Measurements from ENCODE around the gene MEI4. TPM values are rescaled to one million over a fixed set of nuclear protein-coding genes. Genes with fewer than 3 reads are reported as not detected.

The MEI4 gene
- total RNA-seq, 1 donor from 2014 or later, result not detected

DNA sequence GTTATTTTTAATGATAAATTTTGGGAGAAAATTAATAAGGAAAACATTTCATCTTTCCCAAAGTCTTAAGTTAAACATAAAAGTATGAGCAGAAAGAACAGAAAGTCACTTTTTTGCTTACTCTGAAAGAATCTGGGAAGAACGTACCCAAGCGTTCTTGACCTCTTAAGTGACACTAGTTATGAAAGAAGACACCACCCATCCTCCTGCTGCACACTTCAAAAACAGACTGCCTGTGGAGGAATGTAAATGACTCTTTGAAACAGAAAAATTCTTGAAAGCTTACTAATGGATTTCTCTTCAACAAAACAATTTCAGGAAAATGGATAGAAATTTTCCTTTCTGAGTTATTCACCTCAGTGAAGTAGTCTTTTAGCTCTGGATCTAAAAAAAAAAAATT is 227.7 kb downstream of the MEI4 start:
- ChIA-PET POLR2A (no interaction called here), CTCF (no interaction called here)
- ATAC-seq (ENCODE audit: low read depth), result no peak
- no peaks in the 10 kb centered on the region for H3K36me3 Mint-ChIP-seq (ENCODE audit: low read depth)
- DNase-seq, result no peak
- no peaks in the 10 kb centered on the region for H3K27me3 Mint-ChIP-seq
- TF ChIP-seq, protein P1, sequence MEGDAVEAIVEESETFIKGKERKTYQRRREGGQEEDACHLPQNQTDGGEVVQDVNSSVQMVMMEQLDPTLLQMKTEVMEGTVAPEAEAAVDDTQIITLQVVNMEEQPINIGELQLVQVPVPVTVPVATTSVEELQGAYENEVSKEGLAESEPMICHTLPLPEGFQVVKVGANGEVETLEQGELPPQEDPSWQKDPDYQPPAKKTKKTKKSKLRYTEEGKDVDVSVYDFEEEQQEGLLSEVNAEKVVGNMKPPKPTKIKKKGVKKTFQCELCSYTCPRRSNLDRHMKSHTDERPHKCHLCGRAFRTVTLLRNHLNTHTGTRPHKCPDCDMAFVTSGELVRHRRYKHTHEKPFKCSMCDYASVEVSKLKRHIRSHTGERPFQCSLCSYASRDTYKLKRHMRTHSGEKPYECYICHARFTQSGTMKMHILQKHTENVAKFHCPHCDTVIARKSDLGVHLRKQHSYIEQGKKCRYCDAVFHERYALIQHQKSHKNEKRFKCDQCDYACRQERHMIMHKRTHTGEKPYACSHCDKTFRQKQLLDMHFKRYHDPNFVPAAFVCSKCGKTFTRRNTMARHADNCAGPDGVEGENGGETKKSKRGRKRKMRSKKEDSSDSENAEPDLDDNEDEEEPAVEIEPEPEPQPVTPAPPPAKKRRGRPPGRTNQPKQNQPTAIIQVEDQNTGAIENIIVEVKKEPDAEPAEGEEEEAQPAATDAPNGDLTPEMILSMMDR (IDR thresholded peaks at IDR 0.05), result no peak
- intact Hi-C loops (cut with micrococcal nuclease), result no loop called here
- no peak overlapping the region for H3K4me3 Mint-ChIP-seq
- H3K9me3 Mint-ChIP-seq, result peaks cover 2% of the 10 kb centered on the region
- no peaks in the 10 kb centered on the region for H3K4me1 Mint-ChIP-seq
- no peak overlapping the region for H3K27ac Mint-ChIP-seq

DNA sequence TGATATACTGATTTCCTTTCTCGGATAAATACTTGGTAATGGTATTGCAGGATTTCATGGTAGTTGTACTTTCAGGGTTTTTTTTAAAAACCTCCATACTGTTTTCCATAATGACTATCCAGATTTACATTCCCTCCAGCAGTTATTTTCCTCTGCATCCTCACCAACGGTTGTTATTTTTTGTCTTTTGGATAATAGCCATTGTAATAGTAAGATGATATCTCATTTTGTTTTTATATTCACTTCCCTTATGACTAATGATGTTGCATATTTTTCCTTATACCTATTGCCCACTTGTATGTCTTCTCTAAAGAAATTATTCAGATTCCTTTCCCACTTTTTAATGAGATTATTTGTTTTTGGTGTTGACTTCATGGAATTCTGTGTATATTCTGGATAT is 231.0 kb downstream of the MEI4 start:
- ATAC-seq (ENCODE audit: low read depth), result no peak
- TF ChIP-seq, protein P1 (IDR thresholded peaks at IDR 0.05), result no peak
- H3K4me3 Mint-ChIP-seq, result no peak overlapping the region
- no peaks in the 10 kb centered on the region for H3K27me3 Mint-ChIP-seq
- ChIA-PET POLR2A (no interaction called here), CTCF (no interaction called here)
- H3K9me3 Mint-ChIP-seq, result peaks cover 4% of the 10 kb centered on the region
- H3K36me3 Mint-ChIP-seq (ENCODE audit: low read depth), result no peaks in the 10 kb centered on the region
- no peak overlapping the region for H3K27ac Mint-ChIP-seq
- no peaks in the 10 kb centered on the region for H3K4me1 Mint-ChIP-seq
- no peak for DNase-seq
- intact Hi-C loops (cut with micrococcal nuclease), result no loop called here

DNA sequence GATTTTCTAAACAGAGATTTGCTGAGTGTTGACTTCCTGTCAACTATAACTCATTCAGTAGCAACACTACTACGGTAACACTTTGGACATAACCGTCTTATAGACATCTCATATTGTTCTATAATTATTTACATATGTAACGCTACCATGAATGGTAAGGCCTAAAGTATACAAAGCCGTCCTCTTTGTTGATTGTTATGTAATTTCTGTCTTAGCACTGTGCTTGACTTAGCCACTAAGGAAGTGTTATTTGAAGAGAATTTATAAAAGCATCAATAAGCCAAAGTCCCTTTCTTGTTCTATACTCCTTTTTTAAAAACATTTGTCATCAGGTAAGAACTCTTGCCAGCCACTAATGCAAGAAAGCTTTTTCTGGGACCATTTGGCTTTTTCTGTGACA is 240.6 kb downstream of the MEI4 start:
- H3K4me3 Mint-ChIP-seq, result no peak overlapping the region
- ChIA-PET CTCF (no interaction called here), POLR2A (no interaction called here)
- no peaks in the 10 kb centered on the region for H3K36me3 Mint-ChIP-seq (ENCODE audit: low read depth)
- TF ChIP-seq, protein P1 (IDR thresholded peaks at IDR 0.05), result no peak
- peaks cover 20% of the 10 kb centered on the region for H3K9me3 Mint-ChIP-seq
- intact Hi-C loops (cut with micrococcal nuclease), result no loop called here
- H3K27me3 Mint-ChIP-seq, result no peaks in the 10 kb centered on the region
- H3K4me1 Mint-ChIP-seq, result no peaks in the 10 kb centered on the region
- no peak overlapping the region for H3K27ac Mint-ChIP-seq
- ATAC-seq (ENCODE audit: low read depth), result no peak
- no peak for DNase-seq

DNA sequence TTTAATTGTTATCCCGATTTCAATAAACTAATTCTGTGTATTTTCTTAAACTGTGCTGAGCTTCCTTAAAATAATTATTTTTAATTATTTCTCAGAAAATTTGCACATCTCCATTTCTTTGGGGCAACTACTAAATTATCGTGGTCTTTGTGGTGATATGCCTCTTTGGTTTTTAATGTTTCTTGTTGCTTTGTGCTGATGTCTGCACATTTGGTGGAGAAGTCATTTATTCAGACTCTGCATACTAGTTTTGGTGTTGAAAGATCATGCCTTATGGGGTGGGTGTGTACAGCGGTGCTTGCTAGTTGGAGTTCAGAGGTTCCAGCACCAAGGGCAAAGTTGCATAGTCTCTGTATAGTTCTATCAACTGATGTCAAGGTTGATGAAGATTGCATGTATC is 253.2 kb downstream of the MEI4 start:
- H3K27me3 Mint-ChIP-seq, result no peaks in the 10 kb centered on the region
- DNase-seq, result no peak
- H3K4me3 Mint-ChIP-seq, result no peak overlapping the region
- intact Hi-C loops (cut with micrococcal nuclease), result no loop called here
- POLR2A ChIA-PET, result no interaction called here
- TF ChIP-seq, protein P1 (IDR thresholded peaks at IDR 0.05), result no peak
- no peaks in the 10 kb centered on the region for H3K4me1 Mint-ChIP-seq
- no peaks in the 10 kb centered on the region for H3K36me3 Mint-ChIP-seq (ENCODE audit: low read depth)
- H3K27ac Mint-ChIP-seq, result no peak overlapping the region
- H3K9me3 Mint-ChIP-seq, result peaks cover 17% of the 10 kb centered on the region
- CTCF ChIA-PET, result no interaction called here
- no peak for ATAC-seq (ENCODE audit: low read depth)

DNA sequence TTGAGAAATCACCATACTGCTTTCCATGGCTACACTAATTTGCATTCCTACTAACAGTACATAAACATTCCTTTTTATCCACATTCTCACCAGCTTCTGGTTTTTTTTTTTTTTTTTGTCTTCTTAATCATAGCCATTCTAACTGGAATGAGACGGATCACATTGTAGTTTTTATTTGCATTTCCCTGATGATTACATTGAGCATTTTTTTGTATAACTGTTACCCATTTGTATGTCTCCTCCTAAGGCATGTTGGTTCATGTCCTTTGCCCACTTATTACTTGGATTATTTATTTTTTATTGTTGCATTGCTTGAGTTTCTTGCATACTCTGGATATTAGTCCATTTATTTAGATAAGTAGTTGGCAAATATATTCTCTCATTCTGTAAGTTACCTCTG is 258.0 kb downstream of the MEI4 start:
- Mint-ChIP-seq H3K27me3 (no peaks in the 10 kb centered on the region), H3K4me1 (no peaks in the 10 kb centered on the region), H3K9me3 (peaks cover 33% of the 10 kb centered on the region), H3K4me3 (no peak overlapping the region), H3K27ac (no peak overlapping the region), H3K36me3 (ENCODE audit: low read depth) (no peaks in the 10 kb centered on the region)
- CTCF ChIA-PET, result no interaction called here
- TF ChIP-seq, protein P1 (IDR thresholded peaks at IDR 0.05), result no peak
- no peak for DNase-seq
- intact Hi-C loops (cut with micrococcal nuclease), result no loop called here
- POLR2A ChIA-PET, result no interaction called here
- no peak for ATAC-seq (ENCODE audit: low read depth)

All from activated B cell treated with CpG ODN at 0.5 μM for 24 hours (primary cell).